Endothelial cell of umbilical vein (primary cell): ENCODE results near the gene ANKRD63. TPM values are rescaled to one million over a fixed set of nuclear protein-coding genes. Genes with fewer than 3 reads are reported as not detected.

ENCODE experiments used
- BruUV-seq: library from RNA; stranded (reverse); fragments of 400-500 nt; replicated peaks from 2 replicates; lab custom pipeline; 2021; lab: Mats Ljungman, UMichigan
- CTCF ChIA-PET: fragments of 300-600, 350-600 bp; sonication (Branson Sonifier 250); formaldehyde crosslinking; loops from one replicate; lab custom pipeline; 2021; ENCODE audit warnings: antibody characterized with exemption, inconsistent platforms; lab: Charles Lee
- POLR2A ChIA-PET: fragments of 300-600, 350-600 bp; sonication (Branson Sonifier 250); formaldehyde crosslinking; loops from one replicate; lab custom pipeline; 2021; ENCODE audit warnings: antibody characterized with exemption, inconsistent platforms; lab: Charles Lee
- DNase-seq: peaks from one replicate; pipeline ENCODE4 v3.0.0-alpha.2; 2011; ENCODE audit warnings: low read depth, low spot score
- FAIRE-seq: peaks from 2 replicates; lab custom pipeline; 2011; peaks lifted over from hg19 to GRCh38; lab: Jason Lieb, UNC
- H2AFZ ChIP-seq: 2 replicates; pipeline ENCODE4 v1.6.0; 2012; ENCODE audit warnings: low read depth, low read length, control low read depth, inconsistent platforms
- H3K27ac ChIP-seq: 2 replicates; pipeline ENCODE4 v1.5.1; 2011; ENCODE audit warnings: low read depth, mild to moderate bottlenecking, control low read depth, low read length, moderate library complexity; ENCODE audit not compliant: insufficient read depth
- H3K27me3 ChIP-seq, 2 experiments: 2 replicates each; pipeline versions ENCODE4 v1.6.0 to v1.6.1; 2011; ENCODE audit warnings: low read length in 2 of 2, mixed read lengths in 1 of 2; ENCODE audit not compliant: control insufficient read depth in 2 of 2, insufficient read depth in 2 of 2
- H3K36me3 ChIP-seq, 2 experiments: 2 replicates in 1 of 2; 3 replicates in 1 of 2; pipeline ENCODE4 v1.5.1; 2011; ENCODE audit warnings: low read length in 2 of 2, mild to moderate bottlenecking in 1 of 2, moderate library complexity in 1 of 2; ENCODE audit not compliant: control insufficient read depth in 2 of 2, insufficient read depth in 2 of 2; ENCODE audit errors: extremely low read depth in 1 of 2
- H3K4me1 ChIP-seq: 3 replicates; pipeline ENCODE4 v1.5.1; 2011; ENCODE audit warnings: mild to moderate bottlenecking, low read length; ENCODE audit not compliant: control insufficient read depth, insufficient read depth; ENCODE audit errors: extremely low read depth
- H3K4me2 ChIP-seq: 2 replicates; pipeline ENCODE4 v1.6.1; 2011; ENCODE audit warnings: low read length, control low read depth, mixed read lengths; ENCODE audit not compliant: insufficient read depth
- H3K4me3 ChIP-seq, 3 experiments: fragments of 200-600 bp in 1 of 3; sonication (generic), shearing (Covaris generic) in 1 of 3; replicated peaks in 1 of 3; 2 replicates each; pipeline ENCODE4 v1.5.1; 2011 to 2016; ENCODE audit warnings: control low read depth in 3 of 3, low read length in 3 of 3, mild to moderate bottlenecking in 2 of 3, inconsistent platforms in 1 of 3, low read depth in 1 of 3, moderate library complexity in 1 of 3; ENCODE audit not compliant: insufficient read depth in 1 of 3
- H3K79me2 ChIP-seq: 2 replicates; pipeline ENCODE4 v1.6.0; 2012; ENCODE audit warnings: low read length, inconsistent platforms; ENCODE audit not compliant: control insufficient read depth, insufficient read depth
- H3K9ac ChIP-seq: replicated peaks from 2 replicates; pipeline ENCODE3; 2011; ENCODE audit warnings: low read length, control low read depth; ENCODE audit not compliant: insufficient read depth; ENCODE audit errors: extremely low read depth
- H3K9me1 ChIP-seq: replicated peaks from 3 replicates; pipeline ENCODE4 v1.6.0; 2011; ENCODE audit warnings: mild to moderate bottlenecking, low read length; ENCODE audit not compliant: control insufficient read depth, insufficient read depth; ENCODE audit errors: extremely low read depth
- H3K9me3 ChIP-seq: replicated peaks from 2 replicates; pipeline ENCODE4 v1.5.1; 2012; ENCODE audit warnings: low read length, inconsistent platforms; ENCODE audit not compliant: control insufficient read depth, insufficient read depth
- H4K20me1 ChIP-seq: replicated peaks from 2 replicates; pipeline ENCODE3; 2011; ENCODE audit warnings: mild to moderate bottlenecking, low read length; ENCODE audit not compliant: control insufficient read depth, insufficient read depth; ENCODE audit errors: extremely low read depth
- FOS ChIP-seq: IDR thresholded peaks from 2 replicates; pipeline ENCODE4 v1.6.1; 2011; ENCODE audit warnings: mild to moderate bottlenecking, low read length, moderate library complexity, borderline replicate concordance; ENCODE audit not compliant: insufficient read depth
- GATA2 ChIP-seq: IDR thresholded peaks from 2 replicates; pipeline ENCODE4 v1.7.0; 2011; ENCODE audit warnings: low read depth, mild to moderate bottlenecking, moderate library complexity, mixed read lengths, low read length; ENCODE audit not compliant: insufficient read length, insufficient read depth
- MYC ChIP-seq: IDR thresholded peaks from one replicate; pipeline ENCODE4 v1.6.1; 2011; ENCODE audit warnings: mild to moderate bottlenecking, low read depth, low read length
- POLR2A ChIP-seq: IDR thresholded peaks from 2 replicates; pipeline ENCODE4 v1.6.1; 2012; ENCODE audit warnings: low read depth, mild to moderate bottlenecking, control low read depth, low read length
- POLR2AphosphoS5 ChIP-seq: IDR thresholded peaks from 2 replicates; pipeline ENCODE4 v1.6.1; 2012; ENCODE audit warnings: low read depth, mild to moderate bottlenecking, control low read depth, low read length, moderate library complexity; ENCODE audit not compliant: insufficient read depth
- dilution Hi-C: fragments of 300-500 bp; cut with MboI; formaldehyde crosslinking; loops from one replicate; pipeline ENCODE4 v1.15.0; 2019; ENCODE audit warnings: low sequenced_read_pairs; ENCODE audit not compliant: extremely low pct_ligation_motif_present
- intact Hi-C: fragments of 100-400 bp; cut with micrococcal nuclease; formaldehyde crosslinking; loops from one replicate; pipeline ENCODE4 v1.10.0; 2022
- polyA plus RNA-seq, 4 experiments: library from polyadenylated mRNA; depleted of rRNA in 3 of 4; stranded (reverse) in 3 of 4; unstranded in 1 of 4; fragments of >200 nt; gene quantifications; 2 replicates each; pipeline versions ENCODE4 v1.2.1 to v1.2.3, GENCODE V29; 2011 to 2012; ENCODE audit warnings: missing spikeins in 1 of 4
- total RNA-seq: library from RNA; stranded (reverse); gene quantifications from 2 replicates; pipeline ENCODE4 v1.2.3, GENCODE V29; 2021
- TF ChIP-seq, protein P1 (sequence below), 2 donors: IDR thresholded peaks; 1 replicate in 1 of 2; 2 replicates in 1 of 2; pipeline ENCODE4 v1.5.1; 2011; ENCODE audit warnings: low read length in 2 of 2, mild to moderate bottlenecking in 2 of 2, moderate library complexity in 2 of 2, control low read depth in 1 of 2, inconsistent platforms in 1 of 2, low read depth in 1 of 2; ENCODE audit not compliant: insufficient read depth in 1 of 2; ENCODE audit errors: extremely low read depth in 1 of 2

The ANKRD63 gene
- total and polyA plus RNA-seq, 2 donors (not counting 3 experiments of a cell fraction or from before 2014, with no cell fraction given): not detected

DNA sequence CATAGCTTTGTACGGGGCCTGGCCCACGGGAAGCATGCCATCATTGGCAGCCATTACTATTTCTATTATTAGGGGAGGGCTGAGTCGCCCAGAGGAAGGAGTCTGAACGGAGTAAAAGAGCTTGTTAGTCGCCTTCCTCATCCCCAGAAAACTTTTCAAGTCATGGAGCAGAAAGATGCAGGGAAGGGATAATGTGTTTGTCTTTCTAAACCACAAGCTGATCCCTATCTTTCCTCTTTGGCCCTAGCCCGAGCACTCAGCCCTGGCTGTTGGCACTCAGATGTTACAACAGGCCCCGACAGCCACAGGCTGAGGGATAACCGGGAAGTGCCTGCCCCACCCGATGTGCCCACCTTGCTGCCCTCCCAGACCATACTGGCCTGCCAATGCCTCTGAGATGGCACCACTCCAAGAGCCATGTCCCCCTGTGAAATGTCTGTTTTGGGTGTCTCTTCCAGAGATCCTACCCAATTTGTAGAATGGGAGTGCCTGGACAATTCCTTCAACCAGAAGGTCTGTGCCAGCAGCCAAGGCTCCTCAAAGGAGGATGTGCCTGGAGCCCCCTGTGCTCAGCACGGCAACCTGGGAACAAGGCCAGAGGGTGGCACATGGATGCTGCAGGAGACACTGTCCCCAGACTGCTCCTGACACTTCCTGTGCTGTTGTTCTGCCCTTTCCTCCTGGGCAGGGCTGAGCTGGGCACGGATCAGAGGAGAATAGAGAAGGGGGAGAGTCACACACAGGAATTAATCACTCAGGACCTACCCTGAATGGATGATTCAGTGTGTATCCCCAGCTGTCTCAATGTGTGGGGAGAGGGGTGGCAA is 33.2 kb downstream of the ANKRD63 start:
- peaks cover 32 to 33% of the 10 kb centered on the region in 2 experiments for H3K27me3 ChIP-seq

DNA sequence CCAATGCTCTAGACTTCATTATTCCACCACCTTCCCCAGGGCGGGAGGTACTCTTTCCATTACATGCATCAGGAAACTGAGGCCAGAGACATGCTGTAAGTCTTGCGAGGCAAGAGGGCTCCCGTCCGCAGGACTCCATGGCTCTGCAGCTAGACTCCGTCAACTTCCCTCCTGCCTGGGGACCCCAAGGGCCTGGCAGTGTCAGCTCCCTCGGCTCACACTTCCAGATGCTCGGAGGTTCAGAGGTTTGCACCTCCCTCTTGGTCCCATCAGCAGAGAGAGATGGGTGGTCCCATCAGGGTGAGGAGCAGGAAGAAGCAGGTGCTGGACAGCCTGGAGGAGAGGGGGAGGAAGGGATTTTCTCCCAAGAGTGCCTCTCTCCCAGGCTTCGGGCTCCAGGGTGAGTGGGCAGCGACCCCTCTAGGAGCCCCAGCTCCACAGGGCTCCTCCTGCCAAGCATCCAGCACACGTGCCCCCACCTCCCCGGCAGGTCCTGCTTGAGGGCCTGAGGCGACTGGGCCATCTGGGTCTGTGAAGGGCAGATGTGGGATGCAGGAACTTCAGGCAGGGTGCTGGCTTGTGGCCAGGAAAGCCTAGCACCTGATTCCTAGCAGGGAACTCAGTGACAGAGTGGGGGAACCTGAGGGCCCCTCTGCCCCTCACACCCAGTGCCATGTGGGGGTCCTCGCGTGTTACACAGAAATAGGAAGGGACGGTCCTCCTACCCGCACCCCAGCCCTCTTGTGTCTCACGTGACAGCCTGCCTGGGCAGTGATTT is 34.7 kb downstream of the ANKRD63 start:
- Histone ChIP-seq H3K27me3 (peaks cover 18 to 20% of the 10 kb centered on the region in 2 experiments), H3K9me3 (no peaks in the 10 kb centered on the region), H3K79me2 (no peaks in the 10 kb centered on the region), H3K9me1 (no peaks in the 10 kb centered on the region), H2AFZ (no peak overlapping the region), H3K36me3 (no peaks in the 10 kb centered on the region), H3K4me2 (no peak overlapping the region), H3K27ac (no peak overlapping the region), H3K4me1 (peaks cover 8% of the 10 kb centered on the region), H3K4me3 (no peak overlapping the region), H4K20me1 (no peaks in the 10 kb centered on the region), H3K9ac (no peak overlapping the region)
- no peak for FAIRE-seq
- BruUV-seq: no TSS peak
- POLR2A ChIA-PET: no interaction called here
- CTCF ChIA-PET: interaction anchor here (2.0 to 2.6 kb wide), 3 partner anchors 10 to 26 kb away, joined by 4 to 15 read pairs (median 9); no protein-coding TSS in a partner anchor
- DNase-seq: no peak
- TF ChIP-seq POLR2AphosphoS5 (no peak), MYC (no peak), POLR2A (no peak), FOS (no peak)
- TF ChIP-seq, protein P1, sequence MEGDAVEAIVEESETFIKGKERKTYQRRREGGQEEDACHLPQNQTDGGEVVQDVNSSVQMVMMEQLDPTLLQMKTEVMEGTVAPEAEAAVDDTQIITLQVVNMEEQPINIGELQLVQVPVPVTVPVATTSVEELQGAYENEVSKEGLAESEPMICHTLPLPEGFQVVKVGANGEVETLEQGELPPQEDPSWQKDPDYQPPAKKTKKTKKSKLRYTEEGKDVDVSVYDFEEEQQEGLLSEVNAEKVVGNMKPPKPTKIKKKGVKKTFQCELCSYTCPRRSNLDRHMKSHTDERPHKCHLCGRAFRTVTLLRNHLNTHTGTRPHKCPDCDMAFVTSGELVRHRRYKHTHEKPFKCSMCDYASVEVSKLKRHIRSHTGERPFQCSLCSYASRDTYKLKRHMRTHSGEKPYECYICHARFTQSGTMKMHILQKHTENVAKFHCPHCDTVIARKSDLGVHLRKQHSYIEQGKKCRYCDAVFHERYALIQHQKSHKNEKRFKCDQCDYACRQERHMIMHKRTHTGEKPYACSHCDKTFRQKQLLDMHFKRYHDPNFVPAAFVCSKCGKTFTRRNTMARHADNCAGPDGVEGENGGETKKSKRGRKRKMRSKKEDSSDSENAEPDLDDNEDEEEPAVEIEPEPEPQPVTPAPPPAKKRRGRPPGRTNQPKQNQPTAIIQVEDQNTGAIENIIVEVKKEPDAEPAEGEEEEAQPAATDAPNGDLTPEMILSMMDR (IDR thresholded peaks at IDR 0.05; ENCODE audit: extremely low read depth in 1 of 2, insufficient read depth in 1 of 2, low read depth in 1 of 2, low read length in 2 of 2): no peak
- intact Hi-C loops: no loop called here
- dilution Hi-C loops: no loop called here

More for the DNA sequence above, 33.2 kb downstream of the ANKRD63 start:
- intact Hi-C loops: no loop called here
- dilution Hi-C loops: no loop called here
- H2AFZ ChIP-seq: no peak overlapping the region
- H3K9ac ChIP-seq: no peak overlapping the region
- peak; percentile 63 for FAIRE-seq
- no peak overlapping the region for H3K4me2 ChIP-seq
- H3K9me3 ChIP-seq: no peaks in the 10 kb centered on the region
- H3K27ac ChIP-seq: no peak overlapping the region
- no TSS peak for BruUV-seq
- no peak overlapping the region for H3K4me3 ChIP-seq
- DNase-seq: no peak
- H3K9me1 ChIP-seq: no peaks in the 10 kb centered on the region
- no peaks in the 10 kb centered on the region for H3K36me3 ChIP-seq
- H3K79me2 ChIP-seq: no peaks in the 10 kb centered on the region
- peaks cover 11% of the 10 kb centered on the region for H3K4me1 ChIP-seq
- ChIA-PET CTCF (interaction anchor here (0.8 to 2.6 kb wide), 8 partner anchors 9 to 60 kb away, joined by 3 to 22 read pairs (median 6); no protein-coding TSS in a partner anchor), POLR2A (no interaction called here)
- no peak for TF ChIP-seq POLR2A
- peak; percentile 86 for TF ChIP-seq GATA2
- no peaks in the 10 kb centered on the region for H4K20me1 ChIP-seq
